Esophagus squamous epithelium (tissue), 4 donors: ENCODE results near the gene NOP9.

Experiments
- POLR2A ChIP-seq, 4 donors: fragments of 450-650 bp; IDR thresholded peaks; one replicate each; pipeline ENCODE4 v1.6.1; 2017; ENCODE audit warnings: antibody characterized with exemption in 4 of 4, mild to moderate bottlenecking in 4 of 4, moderate library complexity in 3 of 4
- TF ChIP-seq, protein P1 (sequence below), 6 experiments: fragments of 450-650 bp in 4 of 6; fragments of 200-600 bp in 2 of 6; sonication (generic) in 2 of 6; IDR thresholded peaks; one replicate each; pipeline ENCODE4 v1.5.1; 2016 to 2019; ENCODE audit warnings: antibody characterized with exemption in 6 of 6, mild to moderate bottlenecking in 4 of 6, moderate library complexity in 4 of 6

DNA sequence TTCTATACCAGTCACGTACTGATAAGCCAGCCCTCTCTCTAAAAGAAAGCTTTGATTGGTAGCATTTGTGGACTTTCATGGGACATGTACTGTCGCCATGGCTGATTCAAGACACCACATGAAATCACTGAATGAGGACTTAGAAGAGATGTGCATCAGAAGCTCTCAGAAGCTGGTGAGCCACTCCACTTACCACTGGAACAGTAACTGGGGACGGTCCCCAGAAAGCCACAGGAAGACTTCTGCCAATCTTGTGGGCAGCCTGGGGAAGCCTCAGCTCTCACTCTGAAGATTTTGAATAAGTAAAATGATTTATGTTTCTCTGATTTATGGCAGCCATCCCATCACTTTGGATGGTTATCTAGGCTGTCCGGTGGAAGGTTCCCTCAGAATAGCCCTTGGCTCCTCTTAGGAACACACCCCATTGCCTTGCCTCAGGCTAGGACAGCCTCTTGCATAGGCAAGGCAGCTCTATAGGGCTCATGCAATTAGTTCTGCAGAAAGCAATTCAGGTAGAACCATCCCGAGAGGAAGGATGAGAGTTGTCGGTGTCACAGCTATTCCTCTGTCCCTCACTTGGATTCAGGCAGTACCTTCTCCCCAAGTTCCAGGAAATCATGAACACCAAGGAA is 9.9 kb upstream of the NOP9 start:
- TF ChIP-seq, protein P1, sequence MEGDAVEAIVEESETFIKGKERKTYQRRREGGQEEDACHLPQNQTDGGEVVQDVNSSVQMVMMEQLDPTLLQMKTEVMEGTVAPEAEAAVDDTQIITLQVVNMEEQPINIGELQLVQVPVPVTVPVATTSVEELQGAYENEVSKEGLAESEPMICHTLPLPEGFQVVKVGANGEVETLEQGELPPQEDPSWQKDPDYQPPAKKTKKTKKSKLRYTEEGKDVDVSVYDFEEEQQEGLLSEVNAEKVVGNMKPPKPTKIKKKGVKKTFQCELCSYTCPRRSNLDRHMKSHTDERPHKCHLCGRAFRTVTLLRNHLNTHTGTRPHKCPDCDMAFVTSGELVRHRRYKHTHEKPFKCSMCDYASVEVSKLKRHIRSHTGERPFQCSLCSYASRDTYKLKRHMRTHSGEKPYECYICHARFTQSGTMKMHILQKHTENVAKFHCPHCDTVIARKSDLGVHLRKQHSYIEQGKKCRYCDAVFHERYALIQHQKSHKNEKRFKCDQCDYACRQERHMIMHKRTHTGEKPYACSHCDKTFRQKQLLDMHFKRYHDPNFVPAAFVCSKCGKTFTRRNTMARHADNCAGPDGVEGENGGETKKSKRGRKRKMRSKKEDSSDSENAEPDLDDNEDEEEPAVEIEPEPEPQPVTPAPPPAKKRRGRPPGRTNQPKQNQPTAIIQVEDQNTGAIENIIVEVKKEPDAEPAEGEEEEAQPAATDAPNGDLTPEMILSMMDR (IDR thresholded peaks at IDR 0.05): no peak
- no peak for TF ChIP-seq POLR2A (IDR thresholded peaks at IDR 0.05)
